Endothelial cell of umbilical vein (primary cell): ENCODE measurements around the gene ANKDD1A. TPM values are rescaled to one million over a fixed set of nuclear protein-coding genes. Genes with fewer than 3 reads are reported as not detected.

ENCODE experiments used
- BruUV-seq: library from RNA; stranded (reverse); fragments of 400-500 nt; replicated peaks from 2 replicates; lab custom pipeline; 2021; lab: Mats Ljungman, UMichigan
- CTCF ChIA-PET: fragments of 300-600, 350-600 bp; sonication (Branson Sonifier 250); formaldehyde crosslinking; loops from one replicate; lab custom pipeline; 2021; ENCODE audit warnings: antibody characterized with exemption, inconsistent platforms; lab: Charles Lee
- POLR2A ChIA-PET: fragments of 300-600, 350-600 bp; sonication (Branson Sonifier 250); formaldehyde crosslinking; loops from one replicate; lab custom pipeline; 2021; ENCODE audit warnings: antibody characterized with exemption, inconsistent platforms; lab: Charles Lee
- DNase-seq: peaks from one replicate; pipeline ENCODE4 v3.0.0-alpha.2; 2011; ENCODE audit warnings: low read depth, low spot score
- FAIRE-seq: peaks from 2 replicates; lab custom pipeline; 2011; peaks lifted over from hg19 to GRCh38; lab: Jason Lieb, UNC
- H2AFZ ChIP-seq: 2 replicates; pipeline ENCODE4 v1.6.0; 2012; ENCODE audit warnings: low read depth, low read length, control low read depth, inconsistent platforms
- H3K27ac ChIP-seq: 2 replicates; pipeline ENCODE4 v1.5.1; 2011; ENCODE audit warnings: low read depth, mild to moderate bottlenecking, control low read depth, low read length, moderate library complexity; ENCODE audit not compliant: insufficient read depth
- H3K27me3 ChIP-seq, 2 experiments: 2 replicates each; pipeline versions ENCODE4 v1.6.0 to v1.6.1; 2011; ENCODE audit warnings: low read length in 2 of 2, mixed read lengths in 1 of 2; ENCODE audit not compliant: control insufficient read depth in 2 of 2, insufficient read depth in 2 of 2
- H3K36me3 ChIP-seq, 2 experiments: 2 replicates in 1 of 2; 3 replicates in 1 of 2; pipeline ENCODE4 v1.5.1; 2011; ENCODE audit warnings: low read length in 2 of 2, mild to moderate bottlenecking in 1 of 2, moderate library complexity in 1 of 2; ENCODE audit not compliant: control insufficient read depth in 2 of 2, insufficient read depth in 2 of 2; ENCODE audit errors: extremely low read depth in 1 of 2
- H3K4me1 ChIP-seq: 3 replicates; pipeline ENCODE4 v1.5.1; 2011; ENCODE audit warnings: mild to moderate bottlenecking, low read length; ENCODE audit not compliant: control insufficient read depth, insufficient read depth; ENCODE audit errors: extremely low read depth
- H3K4me2 ChIP-seq: 2 replicates; pipeline ENCODE4 v1.6.1; 2011; ENCODE audit warnings: low read length, control low read depth, mixed read lengths; ENCODE audit not compliant: insufficient read depth
- H3K4me3 ChIP-seq, 3 experiments: fragments of 200-600 bp in 1 of 3; sonication (generic), shearing (Covaris generic) in 1 of 3; replicated peaks in 1 of 3; 2 replicates each; pipeline ENCODE4 v1.5.1; 2011 to 2016; ENCODE audit warnings: control low read depth in 3 of 3, low read length in 3 of 3, mild to moderate bottlenecking in 2 of 3, inconsistent platforms in 1 of 3, low read depth in 1 of 3, moderate library complexity in 1 of 3; ENCODE audit not compliant: insufficient read depth in 1 of 3
- H3K79me2 ChIP-seq: 2 replicates; pipeline ENCODE4 v1.6.0; 2012; ENCODE audit warnings: low read length, inconsistent platforms; ENCODE audit not compliant: control insufficient read depth, insufficient read depth
- H3K9ac ChIP-seq: replicated peaks from 2 replicates; pipeline ENCODE3; 2011; ENCODE audit warnings: low read length, control low read depth; ENCODE audit not compliant: insufficient read depth; ENCODE audit errors: extremely low read depth
- H3K9me1 ChIP-seq: replicated peaks from 3 replicates; pipeline ENCODE4 v1.6.0; 2011; ENCODE audit warnings: mild to moderate bottlenecking, low read length; ENCODE audit not compliant: control insufficient read depth, insufficient read depth; ENCODE audit errors: extremely low read depth
- H3K9me3 ChIP-seq: replicated peaks from 2 replicates; pipeline ENCODE4 v1.5.1; 2012; ENCODE audit warnings: low read length, inconsistent platforms; ENCODE audit not compliant: control insufficient read depth, insufficient read depth
- H4K20me1 ChIP-seq: replicated peaks from 2 replicates; pipeline ENCODE3; 2011; ENCODE audit warnings: mild to moderate bottlenecking, low read length; ENCODE audit not compliant: control insufficient read depth, insufficient read depth; ENCODE audit errors: extremely low read depth
- CTCF ChIP-seq, 2 donors: IDR thresholded peaks; 1 replicate in 1 of 2; 2 replicates in 1 of 2; pipeline ENCODE4 v1.5.1; 2011; ENCODE audit warnings: low read length in 2 of 2, mild to moderate bottlenecking in 2 of 2, moderate library complexity in 2 of 2, control low read depth in 1 of 2, inconsistent platforms in 1 of 2, low read depth in 1 of 2; ENCODE audit not compliant: insufficient read depth in 1 of 2; ENCODE audit errors: extremely low read depth in 1 of 2
- EZH2 ChIP-seq: IDR thresholded peaks from 2 replicates; pipeline ENCODE4 v1.6.1; 2012; ENCODE audit warnings: borderline replicate concordance, low read depth, mild to moderate bottlenecking, moderate library complexity, low read length, inconsistent platforms; ENCODE audit not compliant: severe bottlenecking
- FOS ChIP-seq: IDR thresholded peaks from 2 replicates; pipeline ENCODE4 v1.6.1; 2011; ENCODE audit warnings: mild to moderate bottlenecking, low read length, moderate library complexity, borderline replicate concordance; ENCODE audit not compliant: insufficient read depth
- GATA2 ChIP-seq: IDR thresholded peaks from 2 replicates; pipeline ENCODE4 v1.7.0; 2011; ENCODE audit warnings: low read depth, mild to moderate bottlenecking, moderate library complexity, mixed read lengths, low read length; ENCODE audit not compliant: insufficient read length, insufficient read depth
- JUN ChIP-seq: IDR thresholded peaks from 2 replicates; pipeline ENCODE4 v1.6.1; 2011; ENCODE audit warnings: borderline replicate concordance, low read depth; ENCODE audit not compliant: insufficient read length, insufficient read depth
- MAX ChIP-seq: IDR thresholded peaks from 2 replicates; pipeline ENCODE4 v1.6.1; 2011; ENCODE audit not compliant: insufficient read depth, insufficient read length
- MYC ChIP-seq: IDR thresholded peaks from one replicate; pipeline ENCODE4 v1.6.1; 2011; ENCODE audit warnings: mild to moderate bottlenecking, low read depth, low read length
- POLR2AphosphoS5 ChIP-seq: IDR thresholded peaks from 2 replicates; pipeline ENCODE4 v1.6.1; 2012; ENCODE audit warnings: low read depth, mild to moderate bottlenecking, control low read depth, low read length, moderate library complexity; ENCODE audit not compliant: insufficient read depth
- dilution Hi-C: fragments of 300-500 bp; cut with MboI; formaldehyde crosslinking; loops from one replicate; pipeline ENCODE4 v1.15.0; 2019; ENCODE audit warnings: low sequenced_read_pairs; ENCODE audit not compliant: extremely low pct_ligation_motif_present
- intact Hi-C: fragments of 100-400 bp; cut with micrococcal nuclease; formaldehyde crosslinking; loops from one replicate; pipeline ENCODE4 v1.10.0; 2022
- polyA plus RNA-seq, 4 experiments: library from polyadenylated mRNA; depleted of rRNA in 3 of 4; stranded (reverse) in 3 of 4; unstranded in 1 of 4; fragments of >200 nt; gene quantifications; 2 replicates each; pipeline versions ENCODE4 v1.2.1 to v1.2.3, GENCODE V29; 2011 to 2012; ENCODE audit warnings: missing spikeins in 1 of 4
- total RNA-seq: library from RNA; stranded (reverse); gene quantifications from 2 replicates; pipeline ENCODE4 v1.2.3, GENCODE V29; 2021

Gene ANKDD1A
- total and polyA plus RNA-seq, 2 donors (not counting 3 experiments of a cell fraction or from before 2014, with no cell fraction given), result 2.0 to 2.4 TPM

GRCh38 chr15:64902863-64903262, 8.8 kb upstream of the ANKDD1A start:
- no peak overlapping the region for H3K4me2 ChIP-seq
- no peak overlapping the region for H3K27ac ChIP-seq
- no peaks in the 10 kb centered on the region for H3K36me3 ChIP-seq
- H3K27me3 ChIP-seq, result no peaks in the 10 kb centered on the region
- peaks cover 11% of the 10 kb centered on the region for H3K4me1 ChIP-seq
- H3K9me3 ChIP-seq, result no peaks in the 10 kb centered on the region
- H2AFZ ChIP-seq, result no peak overlapping the region
- H3K9me1 ChIP-seq, result no peaks in the 10 kb centered on the region
- no peaks in the 10 kb centered on the region for H3K79me2 ChIP-seq
- H3K4me3 ChIP-seq, result no peak overlapping the region
- H4K20me1 ChIP-seq, result no peaks in the 10 kb centered on the region
- dilution Hi-C loops (no loop called here), intact Hi-C loops (no loop called here)
- ChIA-PET CTCF (no interaction called here), POLR2A (no interaction called here)
- DNase-seq (no peak), FAIRE-seq (no peak)
- H3K9ac ChIP-seq, result no peak overlapping the region
- BruUV-seq, result no TSS peak
- TF ChIP-seq MYC, result no peak
- TF ChIP-seq JUN, result no peak
- TF ChIP-seq MAX, result no peak
- TF ChIP-seq FOS, result no peak
- TF ChIP-seq GATA2, result no peak

- TF ChIP-seq POLR2AphosphoS5 (no peak), EZH2 (no peak), CTCF (IDR thresholded peaks at IDR 0.05; ENCODE audit: extremely low read depth in 1 of 2, insufficient read depth in 1 of 2, low read depth in 1 of 2, low read length in 2 of 2) (no peak), GATA2 (no peak), JUN (no peak), MAX (no peak)
- dilution Hi-C loops (no loop called here), intact Hi-C loops (no loop called here)
- no TSS peak for BruUV-seq
- Histone ChIP-seq H3K4me3 (no peak overlapping the region), H3K4me2 (no peak overlapping the region), H3K9ac (no peak overlapping the region), H3K27ac (no peak overlapping the region), H3K79me2 (no peaks in the 10 kb centered on the region), H4K20me1 (no peaks in the 10 kb centered on the region), H3K9me3 (no peaks in the 10 kb centered on the region), H3K4me1 (peaks cover 11% of the 10 kb centered on the region), H3K27me3 (no peaks in the 10 kb centered on the region), H3K9me1 (no peaks in the 10 kb centered on the region), H2AFZ (no peak overlapping the region), H3K36me3 (no peaks in the 10 kb centered on the region)
- ChIA-PET CTCF (interaction anchor here (0.6 to 2.5 kb wide), 4 partner anchors 66 to 172 kb away, joined by 3 to 8 read pairs (median 4); no protein-coding TSS in a partner anchor), POLR2A (no interaction called here)
- no peak for DNase-seq
- FAIRE-seq, result no peak
Observed at GRCh38 chr15:64903326-64903950, 8.3 kb upstream of the ANKDD1A start.
